ENCODE data around the gene TIGD4.

DNA sequence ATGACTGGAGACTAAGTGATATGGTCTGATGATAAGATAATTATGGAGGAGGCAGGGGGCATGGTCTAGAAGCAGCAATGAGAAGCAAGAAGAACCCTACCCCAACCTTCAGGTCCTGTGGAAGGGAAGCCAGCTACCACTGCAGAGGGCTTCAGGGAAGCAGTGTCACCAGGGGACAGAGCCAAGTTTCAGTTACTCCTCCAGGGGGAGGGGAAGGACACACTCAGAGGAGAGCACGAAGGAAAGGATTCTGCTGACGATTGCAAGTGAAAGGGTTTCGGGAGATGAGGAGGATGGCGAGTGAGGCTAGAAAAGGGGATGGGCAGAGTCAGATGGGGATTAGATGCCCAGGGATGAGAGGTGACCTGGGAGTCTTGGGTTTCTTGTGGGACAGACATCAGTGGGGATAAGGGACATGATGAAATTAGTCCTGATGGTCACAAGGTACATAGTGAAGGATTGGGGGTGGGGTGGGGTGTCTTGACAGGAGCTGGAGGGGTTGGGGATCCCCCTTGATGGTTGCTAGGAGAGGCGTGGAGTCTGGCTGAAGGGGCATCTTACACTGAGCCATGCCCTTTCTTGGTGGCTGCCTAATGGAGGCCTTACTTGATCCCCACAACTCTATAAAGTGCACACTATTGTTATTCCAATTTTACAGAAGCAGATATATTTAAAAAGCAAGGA is 45.4 kb downstream of the TIGD4 start:
- TF ChIP-seq, protein P1, sequence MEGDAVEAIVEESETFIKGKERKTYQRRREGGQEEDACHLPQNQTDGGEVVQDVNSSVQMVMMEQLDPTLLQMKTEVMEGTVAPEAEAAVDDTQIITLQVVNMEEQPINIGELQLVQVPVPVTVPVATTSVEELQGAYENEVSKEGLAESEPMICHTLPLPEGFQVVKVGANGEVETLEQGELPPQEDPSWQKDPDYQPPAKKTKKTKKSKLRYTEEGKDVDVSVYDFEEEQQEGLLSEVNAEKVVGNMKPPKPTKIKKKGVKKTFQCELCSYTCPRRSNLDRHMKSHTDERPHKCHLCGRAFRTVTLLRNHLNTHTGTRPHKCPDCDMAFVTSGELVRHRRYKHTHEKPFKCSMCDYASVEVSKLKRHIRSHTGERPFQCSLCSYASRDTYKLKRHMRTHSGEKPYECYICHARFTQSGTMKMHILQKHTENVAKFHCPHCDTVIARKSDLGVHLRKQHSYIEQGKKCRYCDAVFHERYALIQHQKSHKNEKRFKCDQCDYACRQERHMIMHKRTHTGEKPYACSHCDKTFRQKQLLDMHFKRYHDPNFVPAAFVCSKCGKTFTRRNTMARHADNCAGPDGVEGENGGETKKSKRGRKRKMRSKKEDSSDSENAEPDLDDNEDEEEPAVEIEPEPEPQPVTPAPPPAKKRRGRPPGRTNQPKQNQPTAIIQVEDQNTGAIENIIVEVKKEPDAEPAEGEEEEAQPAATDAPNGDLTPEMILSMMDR (conservative IDR thresholded peaks at IDR 0.05; ENCODE audit: low read depth in 2 of 2), result no peak
- TF ChIP-seq EZH2 (IDR thresholded peaks at IDR 0.05; ENCODE audit: low read depth, unreplicated experiment) (no peak), POLR2AphosphoS5 (IDR thresholded peaks at IDR 0.05; ENCODE audit: low read depth) (no peak), EZH2phosphoT487 (IDR thresholded peaks at IDR 0.05; ENCODE audit: unreplicated experiment) (no peak), ZNF331 (CRISPR knock-in tag; IDR thresholded peaks at IDR 0.05; ENCODE audit: low read depth) (no peak)
- TF ChIP-seq, protein P2, sequence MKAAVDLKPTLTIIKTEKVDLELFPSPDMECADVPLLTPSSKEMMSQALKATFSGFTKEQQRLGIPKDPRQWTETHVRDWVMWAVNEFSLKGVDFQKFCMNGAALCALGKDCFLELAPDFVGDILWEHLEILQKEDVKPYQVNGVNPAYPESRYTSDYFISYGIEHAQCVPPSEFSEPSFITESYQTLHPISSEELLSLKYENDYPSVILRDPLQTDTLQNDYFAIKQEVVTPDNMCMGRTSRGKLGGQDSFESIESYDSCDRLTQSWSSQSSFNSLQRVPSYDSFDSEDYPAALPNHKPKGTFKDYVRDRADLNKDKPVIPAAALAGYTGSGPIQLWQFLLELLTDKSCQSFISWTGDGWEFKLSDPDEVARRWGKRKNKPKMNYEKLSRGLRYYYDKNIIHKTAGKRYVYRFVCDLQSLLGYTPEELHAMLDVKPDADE (IDR thresholded peaks at IDR 0.05), result no peak

Measured in GM23338 (cell line).